Stimulated activated CD4-positive, alpha-beta T cell treated with anti-CD3 and anti-CD28 coated beads, Interleukin-15, amount 100 ng/mL, for 1 hour (primary cell): ENCODE data around the gene PLEKHM3.
"Not testable (repeated sequence)": the region's sequence is repeated elsewhere in the genome, so short reads cannot be mapped to it uniquely, and the experiment has no call there.

Experiments used
- DNase-seq, 2 donors: peaks; one replicate each; pipeline ENCODE4 v3.0.0-alpha.2; 2020; ENCODE audit warnings: low read depth in 1 of 2, low spot score in 1 of 2

The PLEKHM3 gene

DNA sequence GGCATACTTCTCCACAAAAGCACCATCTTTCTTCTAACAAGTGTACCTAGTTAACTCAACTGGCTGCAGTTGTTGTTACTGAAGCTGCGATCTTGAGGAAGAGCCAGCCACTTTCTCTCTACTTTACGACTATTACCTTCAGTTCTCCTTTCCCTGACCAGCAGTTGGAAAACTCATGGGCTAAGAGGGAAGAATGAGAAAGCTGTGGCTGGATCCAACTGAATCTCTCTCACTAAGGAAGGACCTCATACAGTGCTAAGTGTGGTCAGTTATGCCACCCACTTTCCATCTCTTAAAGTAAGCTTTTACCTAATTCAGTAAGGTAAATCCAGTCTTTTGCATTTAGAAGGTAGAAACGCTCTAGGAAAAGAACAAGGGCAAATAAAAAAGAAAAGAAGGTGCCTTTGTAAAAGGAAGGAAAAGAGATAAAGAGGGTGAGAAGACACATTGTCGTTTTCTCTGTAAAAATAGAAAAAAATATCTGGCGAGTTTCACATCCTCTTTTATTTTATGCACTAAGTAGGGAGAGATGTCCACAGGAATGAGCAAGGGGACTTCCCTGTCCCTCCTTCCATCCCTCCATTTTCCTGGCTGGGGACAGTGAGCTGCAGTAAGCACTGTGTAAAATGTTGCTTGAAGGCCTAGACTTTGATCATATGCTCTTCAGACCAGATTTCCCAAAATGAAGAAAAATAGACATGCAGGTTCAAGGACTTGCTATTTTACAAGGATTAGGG lies 73.4 kb downstream of the PLEKHM3 start:
- DNase-seq = no peak

DNA sequence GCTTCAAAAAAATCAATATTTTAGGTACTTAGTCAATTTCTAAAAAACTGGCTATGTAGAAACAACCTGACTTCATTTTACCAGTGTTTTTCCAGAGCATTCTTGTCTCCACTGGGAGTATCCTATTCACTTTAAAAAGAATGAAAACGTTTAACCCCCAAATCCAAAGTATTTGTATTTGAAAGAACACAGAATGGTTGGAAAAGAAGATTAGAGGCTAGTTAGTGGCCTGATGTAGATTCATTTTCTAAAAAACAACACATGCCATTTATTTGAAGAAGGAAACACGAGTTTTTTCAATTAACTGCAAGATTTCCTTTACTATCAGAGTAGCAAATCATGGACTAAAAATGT lies 74.6 kb downstream of the PLEKHM3 start:
- DNase-seq = no peak

DNA sequence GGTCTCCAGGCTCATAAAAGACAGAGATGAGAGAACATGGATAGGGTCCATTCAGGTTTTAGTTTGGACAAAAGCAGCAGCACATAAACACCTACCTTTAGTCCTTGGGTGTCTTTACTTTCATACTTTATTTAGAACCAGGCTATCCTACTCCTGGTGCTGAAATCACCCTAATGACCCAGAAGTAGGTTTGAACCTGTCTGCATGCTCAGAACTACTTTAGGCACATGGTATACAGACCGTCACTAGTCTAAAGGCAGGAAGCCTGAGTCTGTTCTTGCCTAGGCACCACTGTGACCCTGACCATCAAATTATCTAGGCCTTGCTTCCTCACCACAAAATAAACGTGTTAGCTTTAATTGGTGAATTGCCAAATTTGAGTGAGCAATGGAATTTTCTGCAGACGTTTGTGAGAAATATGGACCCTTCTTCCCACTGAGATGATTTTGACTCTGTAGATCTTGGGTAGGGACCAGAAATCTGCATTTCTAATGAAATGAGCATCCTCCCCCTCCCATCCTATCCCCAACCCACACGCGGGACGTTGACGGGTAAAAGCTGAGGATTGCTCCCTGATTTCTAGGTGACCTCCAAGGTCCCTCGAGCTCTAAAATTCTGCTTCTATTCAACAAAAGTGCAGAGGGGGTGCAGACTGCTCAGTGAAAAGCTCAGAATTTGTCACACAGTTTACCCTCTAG lies 75.1 kb downstream of the PLEKHM3 start:
- DNase-seq = no peak

DNA sequence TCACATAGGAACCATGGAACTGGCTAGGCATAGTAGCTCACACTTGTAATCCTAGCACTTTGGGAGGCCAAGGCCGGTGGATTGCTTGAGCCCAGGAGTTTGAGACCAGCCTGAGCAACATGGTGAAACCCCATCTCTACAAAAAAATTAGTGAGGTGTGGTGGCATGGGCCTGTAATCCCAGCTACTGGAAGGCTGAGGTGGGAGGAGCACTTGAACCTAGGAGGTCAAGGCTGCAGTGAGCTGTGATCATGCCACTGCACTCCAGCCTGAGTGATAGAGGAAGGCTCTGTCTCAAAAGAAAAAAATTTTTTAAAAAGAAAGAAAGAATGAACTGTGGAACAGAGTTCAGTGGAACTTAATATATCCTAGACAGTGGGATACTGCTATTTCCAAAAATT lies 76.1 kb downstream of the PLEKHM3 start:
- not testable (repeated sequence) for DNase-seq

DNA sequence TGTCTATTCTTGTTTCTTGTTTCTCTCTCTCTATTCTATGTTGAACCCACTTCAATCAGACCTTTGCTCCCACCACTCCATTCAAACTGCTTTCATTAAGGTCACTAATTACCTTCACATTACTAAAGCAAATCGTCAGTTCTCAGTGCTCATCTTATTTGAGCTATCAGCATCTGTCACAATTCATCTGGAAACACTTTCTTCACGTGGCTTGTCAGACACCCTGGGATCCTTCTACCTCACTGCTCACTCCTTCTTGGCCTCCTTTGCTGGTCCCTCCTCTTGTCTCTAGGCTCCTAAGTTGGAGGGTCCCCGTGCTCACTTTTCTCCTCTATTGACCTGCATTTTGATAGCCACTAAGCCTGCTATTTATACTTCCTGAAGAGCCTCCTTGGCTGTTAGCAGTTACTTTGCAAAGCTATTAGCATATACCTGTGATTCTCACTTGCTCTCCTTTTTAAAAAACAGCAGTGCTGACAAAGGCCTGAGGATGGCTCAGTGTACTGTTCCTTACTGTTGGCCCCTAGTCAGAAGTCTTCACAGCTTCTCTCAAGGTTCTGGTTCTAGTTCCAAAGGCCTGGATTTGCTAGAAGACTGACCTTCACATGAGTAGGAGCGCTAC lies 80.2 kb downstream of the PLEKHM3 start:
- DNase-seq = no peak

DNA sequence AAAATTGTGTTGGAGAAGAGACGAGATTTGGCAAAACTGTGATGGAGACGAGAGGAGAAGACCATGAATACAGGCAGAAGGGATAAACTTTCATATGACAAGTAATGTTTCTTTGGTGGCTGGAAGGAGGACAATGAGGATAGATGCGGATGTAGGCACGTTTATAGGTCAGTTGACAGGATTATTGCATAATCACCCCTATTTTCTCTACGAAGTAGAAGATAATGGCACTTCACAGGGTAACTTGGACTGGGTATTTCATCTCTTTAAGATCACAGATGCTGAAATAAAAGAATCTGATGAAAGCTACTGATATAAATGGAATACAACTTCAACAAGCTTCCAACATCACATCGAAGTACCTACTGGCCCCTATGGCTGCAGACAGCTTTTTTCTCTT lies 81.0 kb downstream of the PLEKHM3 start:
- no peak for DNase-seq

DNA sequence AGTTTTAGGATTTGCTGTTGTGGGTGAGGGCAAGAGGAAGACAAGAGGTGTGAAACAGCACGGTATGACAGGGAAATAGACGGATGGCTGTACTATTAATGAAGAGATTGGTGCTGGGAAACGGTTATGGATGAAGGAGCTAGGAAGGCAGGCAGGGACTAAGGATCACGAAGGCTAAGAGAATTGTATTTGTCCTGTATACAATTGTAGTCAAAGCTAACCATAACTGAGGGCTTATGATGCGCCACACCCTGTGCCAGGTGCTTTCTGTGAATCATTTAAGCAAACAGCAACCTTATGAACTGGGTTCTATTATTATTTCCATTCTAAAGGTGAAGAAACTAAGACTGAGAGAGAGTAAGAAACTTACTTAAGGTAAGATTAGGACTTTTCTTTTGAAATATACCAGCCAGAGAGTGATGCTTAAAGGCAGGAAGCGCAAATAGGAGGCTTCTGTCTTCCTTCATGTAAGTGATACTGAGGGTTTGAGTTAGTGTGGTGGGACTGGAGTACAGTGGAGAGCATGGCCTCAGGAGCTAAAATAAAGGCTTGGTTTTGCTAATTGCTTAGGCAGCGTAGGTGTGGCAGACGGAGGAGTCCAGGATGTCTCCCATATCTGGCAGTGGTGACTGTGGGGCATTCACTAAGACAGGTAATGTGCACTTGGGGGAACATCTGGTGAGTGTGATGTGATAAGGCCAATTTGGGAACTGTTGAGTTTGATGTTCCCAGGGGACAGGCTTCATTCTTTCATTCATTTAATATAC lies 85.8 kb downstream of the PLEKHM3 start:
- no peak for DNase-seq

DNA sequence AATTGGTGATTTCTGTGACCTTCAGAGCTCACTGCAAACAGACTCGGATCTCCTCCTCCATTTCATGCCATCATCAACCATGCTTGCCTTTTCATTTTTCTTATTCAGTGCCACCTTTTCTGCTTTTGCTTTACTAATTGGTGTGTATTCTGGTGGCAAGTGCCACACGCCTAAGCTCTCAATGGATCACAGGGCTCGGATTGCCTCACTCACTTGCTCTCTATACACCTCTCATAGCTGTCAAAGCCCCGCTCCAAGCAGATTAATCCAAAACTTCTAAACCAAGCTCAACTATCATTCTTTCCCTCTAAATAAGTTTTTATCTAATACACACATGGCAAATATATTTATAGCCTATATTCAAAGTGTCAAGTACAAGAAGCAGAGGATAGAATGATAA lies 86.4 kb downstream of the PLEKHM3 start:
- no peak for DNase-seq

DNA sequence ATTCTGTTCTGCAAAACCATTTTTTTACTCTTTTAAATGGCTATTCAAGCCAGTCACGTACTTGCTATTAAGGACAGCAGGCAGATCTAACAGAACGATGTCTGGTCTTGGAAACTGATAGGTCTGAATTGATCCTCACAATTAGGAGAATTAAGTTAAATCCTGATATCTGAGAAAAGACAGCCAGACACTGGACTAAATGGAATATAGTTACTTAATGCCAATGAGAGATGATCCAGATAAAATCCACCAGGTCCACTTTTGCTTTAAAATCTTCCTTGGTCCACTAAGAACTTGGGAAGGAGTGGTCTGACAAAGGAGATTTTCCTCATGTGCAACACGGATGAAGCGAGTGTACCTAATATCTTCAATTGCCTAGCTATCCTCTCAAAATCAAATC lies 86.9 kb downstream of the PLEKHM3 start:
- DNase-seq = no peak

DNA sequence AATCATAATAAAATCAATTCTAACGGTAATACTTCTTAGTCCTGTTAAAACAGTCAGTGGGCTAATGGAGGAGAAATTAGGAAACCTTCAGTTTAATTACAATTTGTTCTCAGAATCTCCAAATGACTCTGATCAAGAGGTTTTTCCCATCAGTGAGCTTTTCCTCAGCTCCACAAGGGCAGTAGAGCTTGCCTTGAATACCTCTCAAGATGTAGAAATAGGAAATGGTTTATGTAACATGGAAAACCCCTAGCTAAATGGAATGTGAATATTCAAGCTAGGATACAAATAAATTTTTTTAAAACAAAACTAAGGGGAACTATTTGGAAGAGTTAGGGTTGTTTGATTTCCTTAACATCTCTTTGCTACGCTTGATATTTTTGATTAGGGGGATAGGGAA lies 87.5 kb downstream of the PLEKHM3 start:
- DNase-seq = no peak

DNA sequence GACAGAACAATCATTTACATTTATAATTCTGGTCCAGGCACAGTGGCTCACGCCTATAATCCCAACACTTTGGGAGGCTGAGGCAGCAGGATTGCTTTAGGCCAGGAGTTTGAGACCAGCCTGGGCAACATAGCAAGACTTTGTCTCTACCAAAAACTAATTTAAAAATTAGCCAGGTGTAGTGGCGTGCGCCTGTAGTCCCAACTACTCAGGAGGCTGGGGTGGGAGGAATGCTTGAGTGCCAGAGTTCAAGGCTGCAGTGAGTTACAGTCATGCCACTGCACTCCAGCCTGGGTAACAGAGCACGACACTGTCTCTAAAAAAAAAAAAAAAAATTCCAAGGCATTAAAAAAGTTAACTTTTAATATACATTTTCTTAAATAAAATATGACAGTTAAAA lies 88.1 kb downstream of the PLEKHM3 start:
- DNase-seq = no peak

DNA sequence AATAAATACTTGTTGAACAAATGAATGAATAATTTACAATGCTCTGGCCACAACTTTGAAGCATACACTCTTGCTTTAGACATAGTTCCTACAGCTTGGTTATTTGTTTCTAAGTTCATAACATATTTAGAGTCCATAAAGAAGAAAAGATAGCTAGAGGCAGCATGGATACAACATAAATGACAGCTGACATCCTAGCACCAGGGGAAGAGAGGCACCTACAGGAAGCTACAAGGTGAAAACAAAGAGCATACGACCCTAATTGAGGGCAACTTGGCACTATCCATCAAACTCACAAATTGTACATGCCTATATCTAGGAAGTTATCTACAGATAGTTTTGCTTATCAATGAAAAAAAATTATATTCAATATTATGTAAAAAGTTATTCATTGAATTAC lies 88.9 kb downstream of the PLEKHM3 start:
- no peak for DNase-seq

DNA sequence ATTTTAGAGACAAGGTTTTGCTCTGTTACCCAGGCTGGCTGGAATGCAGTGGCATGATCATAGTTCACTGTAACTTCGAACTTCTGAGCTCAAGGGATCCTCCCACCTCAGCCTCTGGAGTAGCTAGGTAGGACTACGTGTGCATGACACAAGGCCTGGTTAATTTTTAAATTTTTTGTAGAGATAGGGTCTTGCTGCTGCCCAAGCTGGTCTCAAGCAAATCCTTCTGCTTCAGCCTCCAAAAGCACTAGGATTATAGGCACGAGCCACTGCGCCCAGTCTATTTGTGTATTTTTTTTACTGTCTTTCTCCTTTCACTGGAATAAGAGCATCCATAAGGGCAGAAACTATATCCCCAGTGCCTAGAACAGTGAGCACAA lies 89.3 kb downstream of the PLEKHM3 start:
- DNase-seq = no peak

DNA sequence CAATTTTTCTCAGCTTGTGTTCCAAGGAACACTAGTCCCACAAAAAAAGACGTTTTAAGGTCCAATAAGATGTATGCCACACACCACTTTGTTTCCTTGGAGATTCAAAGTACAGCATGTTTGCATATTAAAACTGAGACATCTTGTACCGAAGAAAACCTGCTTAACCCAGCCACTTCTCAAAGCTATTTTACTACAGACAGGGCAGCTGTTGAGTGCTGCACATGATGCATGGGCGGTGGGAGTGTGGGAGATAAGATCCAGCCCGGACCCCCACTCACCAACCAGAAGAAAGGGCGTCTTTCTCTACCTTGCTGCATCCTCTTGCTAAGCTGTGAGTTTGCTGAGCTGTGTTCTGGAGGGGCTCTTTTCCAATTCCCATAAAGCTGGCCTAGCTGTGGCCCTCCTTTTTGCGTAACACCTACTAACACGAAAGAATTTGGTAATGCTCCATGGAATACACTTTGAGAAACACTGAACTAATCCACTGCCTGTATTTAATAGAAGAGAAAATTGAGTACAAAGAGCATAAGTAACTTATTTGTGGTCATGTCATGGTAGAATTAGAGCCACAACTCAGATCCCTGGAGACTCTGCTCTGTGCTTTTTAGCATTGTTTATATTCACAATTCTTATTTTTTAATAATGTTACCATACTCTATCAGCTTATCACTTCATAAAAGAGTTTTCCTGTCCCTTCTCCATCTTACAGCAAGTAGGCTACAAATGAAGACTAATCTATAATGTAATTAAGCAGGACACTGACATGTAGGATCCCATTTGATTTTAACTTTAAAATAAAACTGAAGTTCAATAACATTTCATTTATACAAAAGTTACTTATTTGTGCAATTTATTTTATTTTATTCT lies 90.0 kb downstream of the PLEKHM3 start:
- DNase-seq = no peak

DNA sequence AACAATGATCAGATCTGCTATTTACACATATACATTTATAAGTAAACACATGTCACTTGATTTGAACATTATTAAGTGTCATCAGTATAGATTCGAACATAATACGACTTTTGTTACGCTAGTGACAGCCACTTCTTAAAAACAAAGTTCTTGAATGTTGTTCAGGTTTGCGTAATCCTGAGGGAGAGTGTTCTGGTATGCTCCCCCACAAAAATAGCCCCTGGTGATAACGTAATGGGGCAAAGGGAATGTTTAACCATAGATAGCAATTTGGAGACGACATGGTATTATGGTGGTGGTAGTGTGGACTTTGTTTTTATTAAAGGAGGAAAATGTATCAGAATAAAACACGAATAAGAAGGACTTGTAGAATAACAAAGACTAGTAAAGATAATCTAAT lies 90.6 kb downstream of the PLEKHM3 start:
- DNase-seq = no peak

DNA sequence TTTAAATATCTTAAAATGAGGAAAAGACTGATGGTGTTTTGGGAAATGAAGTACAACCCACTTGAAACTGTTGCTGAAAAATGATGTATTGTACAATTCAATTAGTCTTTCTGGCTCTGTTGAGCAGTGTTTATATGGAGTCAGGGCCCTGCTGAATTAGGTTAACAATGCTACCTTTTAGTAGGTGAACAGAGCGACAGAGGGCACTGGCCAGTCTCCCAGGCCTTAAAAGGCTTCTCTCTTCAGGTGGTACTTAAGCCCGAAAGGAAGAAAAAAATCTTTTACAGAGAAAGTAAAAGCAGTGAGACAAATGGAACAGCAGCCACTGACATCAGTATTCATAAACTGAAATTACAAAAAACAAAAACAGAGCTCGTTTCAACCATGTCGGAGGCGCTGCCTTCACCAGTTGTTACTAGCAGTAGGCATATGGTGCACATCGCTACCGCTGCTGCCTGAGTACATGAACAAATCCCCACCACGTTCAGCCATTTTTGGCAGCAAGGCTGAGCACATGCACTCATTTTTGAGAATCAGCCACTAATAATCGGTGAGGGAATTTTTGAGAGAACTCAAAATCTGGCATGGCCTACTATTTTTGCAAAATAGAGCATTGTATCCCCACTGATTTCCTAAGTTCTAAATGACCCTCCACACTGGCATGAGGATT lies 91.8 kb downstream of the PLEKHM3 start:
- no peak for DNase-seq

DNA sequence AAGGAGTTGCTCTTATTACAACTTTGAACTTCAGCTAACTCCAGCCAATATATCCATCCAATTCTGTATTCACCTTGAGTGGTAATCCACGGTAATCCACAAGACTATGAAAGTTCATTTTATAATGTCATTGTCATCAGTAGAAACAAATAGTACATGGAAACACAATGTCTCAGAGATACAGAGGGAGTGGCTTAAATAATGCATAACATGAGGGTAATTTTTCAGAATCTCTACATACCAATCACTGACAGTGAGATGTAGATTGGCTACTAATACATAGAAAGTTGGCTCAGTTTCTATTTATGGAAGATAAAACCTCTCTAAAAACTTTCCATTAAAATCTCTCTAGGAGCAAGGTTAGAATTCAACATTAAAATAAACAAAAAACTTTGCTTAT lies 93.2 kb downstream of the PLEKHM3 start:
- DNase-seq = no peak

DNA sequence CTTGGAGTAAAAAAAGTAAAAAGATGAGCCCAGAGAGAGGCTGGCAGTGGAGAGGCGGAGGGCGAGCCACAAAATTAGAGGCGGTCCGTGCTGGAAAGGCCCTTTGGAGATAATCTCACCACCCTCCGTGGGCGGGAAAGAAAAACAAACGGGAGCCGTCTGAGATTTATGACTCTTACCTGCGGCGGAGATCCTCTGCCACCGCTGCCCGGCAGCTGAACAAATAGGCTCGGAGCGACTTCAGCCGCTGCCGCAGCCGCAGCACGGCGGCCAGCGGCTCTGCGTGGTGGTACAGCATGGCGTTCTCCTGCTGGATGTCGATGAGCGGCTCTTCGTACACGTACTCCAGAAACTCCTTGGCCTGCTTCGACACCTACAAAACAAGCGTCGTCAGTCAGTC lies 94.6 kb downstream of the PLEKHM3 start:
- no peak for DNase-seq

DNA sequence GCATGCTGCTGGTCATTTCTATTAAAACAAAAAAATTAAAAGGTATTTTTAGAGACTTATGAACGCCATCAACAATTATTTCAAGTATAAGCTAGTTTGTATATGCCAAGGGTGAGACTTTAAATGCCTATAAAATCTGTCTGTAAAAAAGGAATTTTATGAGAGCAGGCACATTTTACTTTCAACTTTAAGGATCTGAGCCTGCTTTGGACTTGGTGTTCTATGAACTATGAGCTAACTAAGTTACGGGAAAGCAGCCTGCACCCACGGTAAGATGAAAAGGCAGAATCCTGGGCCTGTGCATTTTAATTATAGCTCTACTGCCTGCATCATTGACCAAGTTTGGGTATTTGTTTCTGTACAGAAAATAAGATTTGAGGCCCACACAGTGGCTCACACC lies 95.4 kb downstream of the PLEKHM3 start:
- no peak for DNase-seq

DNA sequence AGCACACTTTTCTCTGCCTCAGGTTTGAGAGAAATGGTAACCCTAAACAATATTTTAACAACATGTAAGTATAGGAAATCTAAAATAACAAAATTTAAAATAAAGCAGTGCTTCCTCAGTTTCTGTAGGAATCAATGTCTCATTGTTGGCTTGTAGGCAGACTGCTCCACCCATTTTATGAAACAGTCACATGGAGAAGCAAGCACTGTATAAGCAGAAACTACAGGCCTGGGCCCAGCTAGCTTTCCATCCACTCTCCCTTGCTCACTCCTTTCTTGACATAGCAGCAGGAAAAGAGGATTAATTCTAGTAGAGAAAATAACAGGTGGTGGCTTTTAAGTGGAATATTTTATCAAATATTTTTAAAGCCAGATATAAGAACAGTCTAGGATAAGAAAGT lies 97.2 kb downstream of the PLEKHM3 start:
- DNase-seq = no peak

DNA sequence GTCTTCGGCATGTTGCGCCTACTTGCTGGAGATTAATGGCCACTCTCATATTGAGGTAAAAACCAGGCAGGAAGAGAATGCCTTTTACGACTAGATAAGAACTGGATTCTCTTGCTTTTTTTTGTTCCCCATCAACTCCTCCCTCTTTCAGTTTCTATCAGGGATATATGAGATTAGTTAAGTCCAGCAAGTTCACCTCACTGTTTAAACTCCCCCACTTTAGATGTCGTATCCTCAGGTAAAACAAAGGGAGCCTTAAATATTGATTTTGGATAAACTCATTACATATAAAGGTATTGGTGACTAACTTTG lies 98.4 kb downstream of the PLEKHM3 start:
- DNase-seq = no peak
